HG02970 (cell line): ENCODE results near the gene TRIM62.
"Not testable (repeated sequence)": the region's sequence is repeated elsewhere in the genome, so short reads cannot be mapped to it uniquely, and the experiment has no call there.

ENCODE experiments used
- ATAC-seq: cut with Tn5 transposase; IDR thresholded peaks from one replicate; pipeline ENCODE4 v1.9.1; 2021; ENCODE audit warnings: mild to moderate bottlenecking, moderate library complexity, moderate number of reproducible peaks; ENCODE audit not compliant: unreplicated experiment, low FRiP score

TRIM62 gene

DNA sequence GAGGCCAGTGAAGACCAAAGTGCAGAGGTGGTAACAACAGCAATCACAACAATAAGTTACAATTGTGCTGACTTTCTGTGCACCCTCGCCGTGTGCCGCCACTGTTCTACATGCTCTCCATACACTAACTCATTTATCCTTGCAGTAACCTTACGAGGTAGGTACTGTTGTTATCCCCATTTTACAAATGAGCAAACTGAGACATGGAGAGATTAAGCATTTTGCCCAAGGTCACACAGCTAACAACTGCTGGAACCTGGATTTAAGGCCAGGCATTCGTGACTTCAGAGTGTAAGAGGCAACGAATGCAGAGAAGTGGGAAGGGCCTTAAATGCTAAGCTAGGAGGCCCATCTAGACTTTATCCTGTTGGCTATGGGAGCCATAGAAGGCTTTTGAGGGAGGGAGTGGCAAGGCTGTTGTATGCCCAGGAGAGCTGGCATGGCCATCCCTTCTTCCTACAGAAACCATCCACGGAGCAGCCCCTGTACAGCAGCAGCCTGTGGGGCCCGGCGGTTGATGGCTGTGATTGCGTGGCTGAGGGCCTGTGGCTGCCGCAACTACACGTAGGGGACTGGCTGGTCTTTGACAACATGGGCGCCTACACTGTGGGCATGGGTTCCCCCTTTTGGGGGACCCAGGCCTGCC, 64.3 kb downstream of the TRIM62 start:
- ATAC-seq = no peak

- no peak for ATAC-seq
These were observed 69.9 kb downstream of the TRIM62 start for GRCh38 chr1:33111965-33112364.

DNA sequence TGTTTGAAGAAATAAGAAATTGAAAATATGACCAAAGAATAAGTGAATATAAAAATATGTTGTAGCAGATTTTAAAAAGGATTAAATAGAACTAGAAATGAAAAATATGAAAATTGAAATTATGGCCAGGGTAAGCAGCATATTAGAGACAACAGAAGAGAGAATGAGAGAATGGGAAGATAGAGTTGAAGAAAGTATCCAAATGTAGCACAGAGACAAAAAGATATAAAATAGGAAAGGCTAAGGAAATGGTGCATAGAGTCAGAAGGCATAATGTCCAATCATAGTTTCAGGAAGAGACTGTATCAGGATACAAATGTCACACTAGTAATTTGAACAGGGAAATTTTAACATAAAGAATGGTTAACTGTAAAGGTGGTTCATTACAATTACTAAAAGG, 71.4 kb downstream of the TRIM62 start:
- no peak for ATAC-seq

- not testable (repeated sequence) for ATAC-seq
These were observed 81.8 kb downstream of the TRIM62 start for GRCh38 chr1:33100119-33100415.

DNA sequence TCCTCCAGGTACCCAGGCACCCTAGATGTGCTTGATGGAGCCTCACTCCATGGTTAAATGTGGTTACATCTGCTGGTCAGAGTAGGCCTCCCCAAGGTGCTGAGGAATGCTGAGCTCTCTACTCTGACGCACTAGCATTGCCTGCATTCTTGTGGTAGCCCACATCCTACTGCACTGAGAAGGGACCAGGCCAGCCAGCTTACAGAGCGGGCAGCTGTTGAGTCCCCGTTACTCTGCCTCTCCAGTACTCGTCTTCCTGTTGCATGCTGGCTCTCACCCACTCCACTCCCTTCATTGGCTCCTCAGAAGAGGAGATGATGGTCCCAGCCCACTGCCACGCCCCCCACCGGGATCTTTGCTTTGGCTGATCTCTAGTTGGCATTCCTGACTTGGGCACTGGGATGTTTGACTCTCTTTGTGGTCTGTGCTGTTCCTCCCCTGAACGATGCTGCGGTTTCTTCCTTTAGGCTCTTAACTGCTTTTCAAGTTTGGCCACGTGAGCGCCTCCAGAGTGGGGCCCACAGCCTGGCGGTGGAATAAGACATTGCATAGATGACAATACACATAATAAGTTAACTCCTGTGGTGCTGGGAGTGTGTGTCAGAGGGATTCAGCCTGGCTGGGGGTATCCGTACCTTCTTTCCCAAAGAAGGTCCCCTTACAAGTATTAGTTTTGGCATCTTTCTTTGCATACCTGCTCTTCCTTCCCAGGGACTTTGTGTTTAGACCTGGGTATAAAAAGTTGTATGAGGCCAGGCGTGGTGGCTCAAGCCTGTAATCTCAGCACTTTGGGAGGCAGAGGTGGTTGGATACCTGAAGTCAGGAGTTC, 82.3 kb downstream of the TRIM62 start:
- no peak for ATAC-seq

- no peak for ATAC-seq
These were observed 83.5 kb downstream of the TRIM62 start for GRCh38 chr1:33098371-33098770.

- ATAC-seq = no peak
These were observed 84.1 kb downstream of the TRIM62 start for GRCh38 chr1:33097762-33098161.

GRCh38 chr1:33097137-33097611, 84.7 kb downstream of the TRIM62 start:
- no peak for ATAC-seq

- no peak for ATAC-seq
These were observed 85.4 kb downstream of the TRIM62 start for GRCh38 chr1:33096363-33097005.
